TTC549 (cell line): ENCODE results near the gene SEC14L5.
"Not testable (repeated sequence)": the region's sequence is repeated elsewhere in the genome, so short reads cannot be mapped to it uniquely, and the experiment has no call there.

Experiments
- FAIRE-seq: peaks from 2 replicates; lab custom pipeline; 2012; peaks lifted over from hg19 to GRCh38; lab: Jason Lieb, UNC

The SEC14L5 gene

GRCh38 chr16:4957720-4958509 is at the start of gene SEC14L5:
SEC14L5 (plus strand) TSS chr16:4958330; CDS start chr16:4959324, 994 bp downstream.
- no peak for FAIRE-seq

GRCh38 chr16:4908854-4909401 is 49.2 kb upstream of the SEC14L5 start:
- FAIRE-seq = no peak

GRCh38 chr16:4909825-4910224 is 48.3 kb upstream of the SEC14L5 start:
- no peak for FAIRE-seq

GRCh38 chr16:4910828-4911227 is 47.3 kb upstream of the SEC14L5 start:
- no peak for FAIRE-seq

- no peak for FAIRE-seq
Measured at GRCh38 chr16:4911970-4912386, 46.2 kb upstream of the SEC14L5 start.

GRCh38 chr16:4913130-4913773 is 44.9 kb upstream of the SEC14L5 start:
- FAIRE-seq = no peak

- FAIRE-seq = no peak
Measured at GRCh38 chr16:4913774-4914525, 44.2 kb upstream of the SEC14L5 start.

- no peak for FAIRE-seq
Measured at GRCh38 chr16:4914528-4915225, 43.5 kb upstream of the SEC14L5 start.

- no peak for FAIRE-seq
Measured at GRCh38 chr16:4915226-4915761, 42.8 kb upstream of the SEC14L5 start.

GRCh38 chr16:4917117-4917516 is 41.0 kb upstream of the SEC14L5 start:
- no peak for FAIRE-seq

GRCh38 chr16:4918781-4919251 is 39.3 kb upstream of the SEC14L5 start:
- no peak for FAIRE-seq

GRCh38 chr16:4920826-4921225 is 37.3 kb upstream of the SEC14L5 start:
- no peak for FAIRE-seq

GRCh38 chr16:4922721-4923342 is 35.3 kb upstream of the SEC14L5 start:
- FAIRE-seq = no peak

GRCh38 chr16:4923853-4924252 is 34.3 kb upstream of the SEC14L5 start:
- no peak for FAIRE-seq

- no peak for FAIRE-seq
Measured at GRCh38 chr16:4924593-4925292, 33.4 kb upstream of the SEC14L5 start.

GRCh38 chr16:4925293-4925607 is 32.9 kb upstream of the SEC14L5 start:
- no peak for FAIRE-seq

- FAIRE-seq = no peak
Measured at GRCh38 chr16:4925791-4926190, 32.3 kb upstream of the SEC14L5 start.

GRCh38 chr16:4926928-4927327 is 31.2 kb upstream of the SEC14L5 start:
- no peak for FAIRE-seq

- no peak for FAIRE-seq
Measured at GRCh38 chr16:4927661-4928060, 30.5 kb upstream of the SEC14L5 start.

- FAIRE-seq = no peak
Measured at GRCh38 chr16:4928227-4928626, 29.9 kb upstream of the SEC14L5 start.

- not testable (repeated sequence) for FAIRE-seq
Measured at GRCh38 chr16:4929619-4930018, 28.5 kb upstream of the SEC14L5 start.
